B cell (primary cell): ENCODE measurements around the gene FLNB. TPM values are rescaled to one million over a fixed set of nuclear protein-coding genes. Genes with fewer than 3 reads are reported as not detected.
"Not testable (repeated sequence)": the region's sequence is repeated elsewhere in the genome, so short reads cannot be mapped to it uniquely, and the experiment has no call there.

Experiments used
- ATAC-seq: fragments of 200-7000 bp; cut with Tn5 transposase; one replicate; pipeline ENCODE4 v1.10.0; 2021; ENCODE audit warnings: low read depth, mild to moderate bottlenecking, moderate number of reproducible peaks, moderate library complexity
- CTCF ChIA-PET: fragments of 350-600 bp; sonication (Branson Sonifier 250); formaldehyde crosslinking; loops from one replicate; lab custom pipeline; 2021; ENCODE audit warnings: antibody characterized with exemption, inconsistent platforms; lab: Charles Lee
- POLR2A ChIA-PET: fragments of 350-600 bp; sonication (Branson Sonifier 250); formaldehyde crosslinking; loops from one replicate; lab custom pipeline; 2021; ENCODE audit warnings: antibody characterized with exemption; lab: Charles Lee
- DNase-seq: peaks from one replicate; pipeline ENCODE4 v3.0.0; 2013
- H2AFZ ChIP-seq: 2 replicates; pipeline ENCODE4 v1.6.1; 2012; ENCODE audit warnings: mild to moderate bottlenecking, low read depth, low read length; ENCODE audit not compliant: insufficient read depth, poor library complexity, severe bottlenecking
- H3K27ac ChIP-seq, 2 donors: 1 replicate in 1 of 2; 2 replicates in 1 of 2; pipeline ENCODE4 v1.5.1; 2012 to 2013; ENCODE audit warnings: low read length in 2 of 2, mild to moderate bottlenecking in 2 of 2, moderate library complexity in 1 of 2
- H3K27me3 ChIP-seq, 4 experiments: fragments of 200-600 bp in 1 of 4; sonication (generic) in 1 of 4; replicated peaks in 1 of 4; 1 replicate in 2 of 4; 2 replicates in 2 of 4; pipeline versions ENCODE4 v1.6.1 to v1.7.0; 2013 to 2016; ENCODE audit warnings: low read length in 3 of 4, mild to moderate bottlenecking in 2 of 4, mixed read lengths in 1 of 4, moderate library complexity in 1 of 4; ENCODE audit not compliant: insufficient read depth in 4 of 4, control insufficient read depth in 3 of 4; ENCODE audit errors: control extremely low read depth in 1 of 4
- H3K36me3 ChIP-seq, 2 experiments: replicated peaks in 1 of 2; 1 replicate in 1 of 2; 2 replicates in 1 of 2; pipeline versions ENCODE4 v1.6.1 to v1.7.1; 2013; ENCODE audit warnings: low read length in 1 of 2; ENCODE audit not compliant: insufficient read depth in 2 of 2, control insufficient read depth in 1 of 2; ENCODE audit errors: control extremely low read depth in 1 of 2, extremely low read depth in 1 of 2
- H3K4me1 ChIP-seq, 2 donors: fragments of 200-600 bp in 1 of 2; sonication (generic) in 1 of 2; 1 replicate in 1 of 2; 2 replicates in 1 of 2; pipeline versions ENCODE4 v1.5.1 to v1.6.1; 2013 to 2017; ENCODE audit warnings: low read length in 2 of 2; ENCODE audit not compliant: control insufficient read depth in 2 of 2, insufficient read depth in 2 of 2
- H3K4me2 ChIP-seq: replicated peaks from 2 replicates; pipeline ENCODE3; 2012; ENCODE audit warnings: mild to moderate bottlenecking, low read depth, low read length; ENCODE audit not compliant: poor library complexity, severe bottlenecking
- H3K4me3 ChIP-seq, 5 experiments: fragments of 200-600 bp in 1 of 5; sonication (generic) in 1 of 5; 1 replicate in 3 of 5; 2 replicates in 2 of 5; pipeline versions ENCODE4 v1.5.1 to v1.7.0; 2011 to 2016; ENCODE audit warnings: low read length in 4 of 5, mild to moderate bottlenecking in 4 of 5, low read depth in 2 of 5, control low read depth in 1 of 5, moderate library complexity in 1 of 5; ENCODE audit not compliant: insufficient read depth in 1 of 5; ENCODE audit errors: control extremely low read depth in 1 of 5, extremely low read depth in 1 of 5
- H3K79me2 ChIP-seq: fragments of 200-600 bp; sonication (generic); one replicate; pipeline ENCODE4 v1.6.0; 2016; ENCODE audit warnings: low read length; ENCODE audit not compliant: control insufficient read depth, insufficient read depth
- H3K9ac ChIP-seq: fragments of 200-600 bp; sonication (generic); 2 replicates; pipeline ENCODE4 v1.6.1; 2017; ENCODE audit warnings: mild to moderate bottlenecking, low read length, moderate library complexity
- H3K9me3 ChIP-seq, 3 donors: one replicate each; pipeline versions ENCODE4 v1.6.1 to v1.7.1; 2013; ENCODE audit warnings: low read length in 2 of 3; ENCODE audit not compliant: control insufficient read depth in 2 of 3, insufficient read depth in 1 of 3; ENCODE audit errors: control extremely low read depth in 1 of 3
- H4K20me1 ChIP-seq: 2 replicates; pipeline ENCODE4 v1.6.0; 2012; ENCODE audit warnings: mild to moderate bottlenecking, low read length; ENCODE audit not compliant: insufficient read depth, control insufficient read depth, poor library complexity, severe bottlenecking
- H3K27ac Mint-ChIP-seq: one replicate; pipeline ENCODE4 v1.8.0; 2021; ENCODE audit warnings: mixed read lengths
- H3K27me3 Mint-ChIP-seq: one replicate; pipeline ENCODE4 v1.8.0; 2021; ENCODE audit warnings: mixed read lengths
- H3K4me1 Mint-ChIP-seq: one replicate; pipeline ENCODE4 v1.8.0; 2021; ENCODE audit warnings: mixed read lengths
- H3K4me3 Mint-ChIP-seq: one replicate; pipeline ENCODE4 v1.8.0; 2021; ENCODE audit warnings: mixed read lengths
- H3K9me3 Mint-ChIP-seq: one replicate; pipeline ENCODE4 v1.8.0; 2022; ENCODE audit warnings: mixed read lengths; ENCODE audit not compliant: insufficient read depth
- EZH2 ChIP-seq: IDR thresholded peaks from 2 replicates; pipeline ENCODE4 v1.6.1; 2012; ENCODE audit warnings: borderline replicate concordance, low read depth, mild to moderate bottlenecking, moderate library complexity, low read length; ENCODE audit not compliant: insufficient read depth, poor library complexity, severe bottlenecking
- WGBS: methylation state at CpG from one replicate; pipeline ENCODE4 v1.1.5; 2013; ENCODE audit warnings: missing lambda C conversion rate; ENCODE audit not compliant: insufficient coverage; 5-methylcytosine and 5-hydroxymethylcytosine counted together
- intact Hi-C: fragments of 100-400 bp; cut with micrococcal nuclease; formaldehyde crosslinking; loops from one replicate; pipeline ENCODE4 v1.10.0; 2022
- polyA plus RNA-seq: library from polyadenylated mRNA; depleted of rRNA; stranded (reverse); fragments of >200 nt; gene quantifications from 2 replicates; pipeline ENCODE4 v1.2.3, GENCODE V29; 2012
- total RNA-seq, 2 donors: library from RNA; stranded (reverse); fragments of 120-200 nt in 1 of 2; gene quantifications; 1 replicate in 1 of 2; 2 replicates in 1 of 2; pipeline versions ENCODE4 v1.2.3 to v1.2.4, GENCODE V29; 2013 to 2022
- TF ChIP-seq, protein P1 (sequence below): fragments of 200-600 bp; IDR thresholded peaks from one replicate; pipeline ENCODE4 v1.8.0; 2022; ENCODE audit warnings: antibody characterized with exemption, mild to moderate bottlenecking

The FLNB gene
- total and polyA plus RNA-seq, 2 donors (not counting 1 experiment from before 2014, with no cell fraction given): 25.5 to 28.3 TPM

GRCh38 chr3:58051196-58051595 is 43.0 kb downstream of the FLNB start:
- Histone ChIP-seq H3K9me3 (peaks cover 0 to 6% (median 3%) of the 10 kb centered on the region in 3 donors), H4K20me1 (no peaks in the 10 kb centered on the region), H3K36me3 (peaks cover 0 to 4% of the 10 kb centered on the region in 2 experiments), H3K27ac (no peak overlapping the region), H3K27me3 (no peaks in the 10 kb centered on the region), H3K4me2 (no peak overlapping the region), H3K9ac (no peak overlapping the region), H3K4me3 (no peak overlapping the region), H3K79me2 (peaks cover 36% of the 10 kb centered on the region), H3K4me1 (peaks cover 0 to 6% of the 10 kb centered on the region in 2 donors), H2AFZ (no peak overlapping the region)
- ChIA-PET POLR2A (no interaction called here), CTCF (no interaction called here)
- H3K4me3 Mint-ChIP-seq: no peak overlapping the region
- WGBS: 89% methylated on average over 2 of the region's 9 CpGs
- no peak for DNase-seq
- TF ChIP-seq EZH2: no peak
- TF ChIP-seq, protein P1, sequence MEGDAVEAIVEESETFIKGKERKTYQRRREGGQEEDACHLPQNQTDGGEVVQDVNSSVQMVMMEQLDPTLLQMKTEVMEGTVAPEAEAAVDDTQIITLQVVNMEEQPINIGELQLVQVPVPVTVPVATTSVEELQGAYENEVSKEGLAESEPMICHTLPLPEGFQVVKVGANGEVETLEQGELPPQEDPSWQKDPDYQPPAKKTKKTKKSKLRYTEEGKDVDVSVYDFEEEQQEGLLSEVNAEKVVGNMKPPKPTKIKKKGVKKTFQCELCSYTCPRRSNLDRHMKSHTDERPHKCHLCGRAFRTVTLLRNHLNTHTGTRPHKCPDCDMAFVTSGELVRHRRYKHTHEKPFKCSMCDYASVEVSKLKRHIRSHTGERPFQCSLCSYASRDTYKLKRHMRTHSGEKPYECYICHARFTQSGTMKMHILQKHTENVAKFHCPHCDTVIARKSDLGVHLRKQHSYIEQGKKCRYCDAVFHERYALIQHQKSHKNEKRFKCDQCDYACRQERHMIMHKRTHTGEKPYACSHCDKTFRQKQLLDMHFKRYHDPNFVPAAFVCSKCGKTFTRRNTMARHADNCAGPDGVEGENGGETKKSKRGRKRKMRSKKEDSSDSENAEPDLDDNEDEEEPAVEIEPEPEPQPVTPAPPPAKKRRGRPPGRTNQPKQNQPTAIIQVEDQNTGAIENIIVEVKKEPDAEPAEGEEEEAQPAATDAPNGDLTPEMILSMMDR: no peak
- intact Hi-C loops: no loop called here
- no peak overlapping the region for H3K27ac Mint-ChIP-seq
- peaks cover 3% of the 10 kb centered on the region for H3K9me3 Mint-ChIP-seq
- no peak for ATAC-seq
- H3K27me3 Mint-ChIP-seq: no peaks in the 10 kb centered on the region
- peaks cover 8% of the 10 kb centered on the region for H3K4me1 Mint-ChIP-seq

DNA sequence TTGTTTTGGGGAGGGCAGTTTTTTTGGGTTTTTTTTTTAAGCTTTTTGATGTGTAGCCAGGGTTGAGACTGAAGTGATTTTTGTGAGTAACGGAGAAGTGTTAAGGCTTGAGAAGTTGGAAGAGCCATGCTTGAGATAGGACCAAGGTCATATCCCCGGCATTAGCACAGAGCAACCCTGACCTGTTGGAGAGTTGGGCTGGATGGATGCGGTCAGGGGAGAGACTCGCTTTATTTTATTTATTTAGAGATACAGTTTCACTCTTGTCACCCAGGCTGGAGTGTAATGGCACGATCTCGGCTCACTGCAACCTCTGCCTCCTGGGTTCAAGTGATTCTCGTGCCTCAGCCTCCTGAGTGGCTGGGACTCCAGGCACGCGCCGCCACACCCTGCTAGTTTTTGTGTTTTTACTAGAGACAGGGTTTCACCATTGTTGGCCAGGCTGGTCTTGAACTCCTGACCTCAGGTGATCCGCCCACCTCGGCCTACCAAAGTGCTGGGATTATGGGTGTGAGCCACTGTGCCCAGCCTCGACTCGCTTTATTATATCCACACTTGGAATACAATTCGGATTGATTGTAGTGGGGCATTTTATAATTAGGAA is 43.5 kb downstream of the FLNB start:
- H3K27me3 Mint-ChIP-seq, H3K9me3 ChIP-seq, H3K9me3 Mint-ChIP-seq, H3K4me3 Mint-ChIP-seq, H4K20me1 ChIP-seq, H2AFZ ChIP-seq, DNase-seq, H3K4me3 ChIP-seq, CTCF ChIA-PET, H3K27ac Mint-ChIP-seq, H3K36me3 ChIP-seq, H3K4me1 ChIP-seq, ATAC-seq, POLR2A ChIA-PET, H3K9ac ChIP-seq, H3K4me1 Mint-ChIP-seq, H3K27ac ChIP-seq, intact Hi-C loops, H3K4me2 ChIP-seq, H3K27me3 ChIP-seq: not testable (repeated sequence)
- WGBS: 97% methylated on average over 8 of the region's 15 CpGs
- H3K79me2 ChIP-seq: peaks cover 40% of the 10 kb centered on the region
